ENCODE measurements around the gene KCNK13. TPM values are rescaled to one million over a fixed set of nuclear protein-coding genes. Genes with fewer than 3 reads are reported as not detected.

KCNK13 gene
- total RNA-seq, 1 donor = 0.42 TPM

DNA sequence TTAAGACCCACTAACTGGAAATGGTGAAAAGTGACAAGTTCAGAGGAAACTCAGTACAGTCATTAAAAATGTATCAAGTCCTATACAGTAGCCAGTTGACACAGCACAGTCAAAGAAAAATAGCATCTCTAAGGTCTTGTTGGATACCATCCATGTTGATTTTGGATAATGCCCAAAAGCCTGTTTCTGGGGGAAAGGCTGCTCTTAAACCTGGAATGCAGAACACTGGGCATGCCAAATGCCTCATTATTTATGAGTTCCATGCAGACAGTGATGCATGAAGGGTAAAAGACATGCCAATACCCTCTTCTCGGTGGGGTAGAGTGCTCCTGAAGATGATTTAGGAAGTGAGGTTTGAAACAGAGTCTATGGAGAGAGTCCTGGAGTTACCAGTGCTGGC lies 29.6 kb downstream of the KCNK13 start:
- H3K9me3 ChIP-seq (ENCODE audit: low read depth, low read length) = no peaks in the 10 kb centered on the region
- peaks cover 2% of the 10 kb centered on the region for H3K27me3 ChIP-seq (ENCODE audit: insufficient read depth, low read length)
- peaks cover 37% of the 10 kb centered on the region for H3K4me1 ChIP-seq (ENCODE audit: insufficient read depth, low read length)
- H3K4me3 ChIP-seq (ENCODE audit: low read length) = no peak overlapping the region

DNA sequence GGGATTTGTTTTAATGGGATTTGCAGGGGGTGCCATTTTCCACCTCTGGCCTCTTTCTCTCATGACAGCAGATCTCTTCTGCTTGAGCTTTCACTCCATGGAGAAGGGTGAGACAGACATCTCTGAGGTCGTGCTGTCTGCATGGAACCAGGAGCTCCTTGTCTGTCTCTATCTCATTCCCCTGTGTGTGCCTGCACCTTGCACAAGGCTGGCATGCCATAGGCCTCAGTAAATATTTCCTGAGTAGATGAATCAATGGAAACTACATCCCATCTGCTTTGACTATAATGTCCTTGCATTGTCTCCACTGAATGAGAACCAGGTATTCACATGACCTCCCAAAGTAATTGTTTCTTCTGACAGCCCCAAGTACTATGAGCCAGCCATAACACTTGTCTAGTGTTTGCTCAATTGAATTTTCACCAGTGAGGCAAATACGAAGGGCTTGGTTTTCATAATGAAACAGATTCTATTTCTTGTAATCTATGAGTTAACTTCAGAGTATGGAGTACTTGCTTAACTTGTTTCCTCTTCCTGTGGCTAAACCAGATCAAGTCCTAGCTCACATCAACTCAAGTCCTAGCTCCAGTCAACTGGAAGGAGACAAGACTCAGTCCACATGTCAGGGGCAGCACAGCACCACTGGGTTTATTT lies 32.3 kb downstream of the KCNK13 start:
- H3K4me1 ChIP-seq (ENCODE audit: insufficient read depth, low read length) = peaks cover 18% of the 10 kb centered on the region
- H3K27me3 ChIP-seq (ENCODE audit: insufficient read depth, low read length) = no peaks in the 10 kb centered on the region
- no peak overlapping the region for H3K4me3 ChIP-seq (ENCODE audit: low read length)
- no peaks in the 10 kb centered on the region for H3K9me3 ChIP-seq (ENCODE audit: low read depth, low read length)

DNA sequence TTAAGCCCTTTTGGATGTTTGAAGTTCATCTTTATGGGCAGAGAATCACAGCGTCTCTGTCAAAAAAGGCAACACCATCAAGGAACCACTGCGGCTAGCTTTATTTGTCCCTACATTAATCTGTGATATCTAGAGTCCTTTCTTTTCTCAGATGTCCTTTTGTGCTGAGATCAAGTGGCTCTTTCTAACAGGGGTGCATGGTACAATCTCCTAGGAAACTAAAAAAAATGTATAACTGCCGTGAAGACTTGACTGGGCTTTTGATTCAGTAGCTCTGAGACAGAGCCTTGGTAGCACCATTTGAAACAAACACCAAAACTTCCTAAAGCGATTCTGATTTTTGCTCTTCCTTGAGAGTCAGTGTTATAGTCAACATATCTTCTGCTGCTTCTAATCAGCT lies 33.3 kb downstream of the KCNK13 start:
- peaks cover 18% of the 10 kb centered on the region for H3K4me1 ChIP-seq (ENCODE audit: insufficient read depth, low read length)
- no peaks in the 10 kb centered on the region for H3K9me3 ChIP-seq (ENCODE audit: low read depth, low read length)

DNA sequence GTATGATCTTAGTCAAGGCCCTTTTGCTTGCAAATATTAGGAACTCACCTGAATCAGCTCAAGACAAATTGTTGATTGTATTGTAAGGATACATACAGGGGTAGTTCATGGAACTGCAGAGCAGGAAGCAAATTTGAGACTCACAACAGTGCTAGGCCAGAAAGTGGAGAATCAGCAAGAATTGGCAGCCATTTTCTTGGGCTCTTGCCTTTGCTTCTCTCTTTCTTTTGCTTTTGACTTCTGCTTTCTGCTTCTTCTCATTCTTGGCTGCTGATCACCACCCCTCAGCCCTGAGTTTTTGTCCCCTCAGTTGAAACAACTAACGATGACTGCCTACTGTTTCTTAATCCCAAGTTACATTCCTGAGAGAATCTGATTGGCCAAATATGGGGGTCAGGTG lies 34.8 kb downstream of the KCNK13 start:
- Histone ChIP-seq H3K9me3 (ENCODE audit: low read depth, low read length) (no peaks in the 10 kb centered on the region), H3K4me3 (ENCODE audit: low read length) (no peak overlapping the region), H3K27me3 (ENCODE audit: insufficient read depth, low read length) (no peaks in the 10 kb centered on the region), H3K4me1 (ENCODE audit: insufficient read depth, low read length) (peaks cover 18% of the 10 kb centered on the region)

More for the DNA sequence above, 33.3 kb downstream of the KCNK13 start:
- Histone ChIP-seq H3K4me3 (ENCODE audit: low read length) (no peak overlapping the region), H3K27me3 (ENCODE audit: insufficient read depth, low read length) (no peaks in the 10 kb centered on the region)

DNA sequence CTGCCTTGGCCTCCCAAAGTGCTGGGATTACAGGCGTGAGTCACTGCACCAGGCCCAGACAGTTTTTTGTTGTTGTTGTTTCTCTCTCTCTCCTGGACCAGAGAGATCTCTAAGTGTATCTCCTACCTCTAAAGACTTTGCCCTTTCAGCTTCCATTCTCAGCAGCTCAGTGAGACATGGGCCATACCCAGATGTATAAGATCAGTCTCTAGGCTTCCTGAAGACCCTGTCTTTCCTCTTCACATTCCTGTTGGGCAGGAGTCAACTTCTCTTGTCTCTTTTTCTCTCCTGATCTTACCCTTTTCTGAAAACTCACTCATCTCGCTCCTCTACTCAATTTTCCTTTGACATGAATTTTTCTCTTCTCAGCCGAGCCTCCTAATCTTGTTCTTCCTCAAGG lies 42.0 kb downstream of the KCNK13 start:
- Histone ChIP-seq H3K4me3 (ENCODE audit: low read length) (no peak overlapping the region), H3K9me3 (ENCODE audit: low read depth, low read length) (no peaks in the 10 kb centered on the region)

DNA sequence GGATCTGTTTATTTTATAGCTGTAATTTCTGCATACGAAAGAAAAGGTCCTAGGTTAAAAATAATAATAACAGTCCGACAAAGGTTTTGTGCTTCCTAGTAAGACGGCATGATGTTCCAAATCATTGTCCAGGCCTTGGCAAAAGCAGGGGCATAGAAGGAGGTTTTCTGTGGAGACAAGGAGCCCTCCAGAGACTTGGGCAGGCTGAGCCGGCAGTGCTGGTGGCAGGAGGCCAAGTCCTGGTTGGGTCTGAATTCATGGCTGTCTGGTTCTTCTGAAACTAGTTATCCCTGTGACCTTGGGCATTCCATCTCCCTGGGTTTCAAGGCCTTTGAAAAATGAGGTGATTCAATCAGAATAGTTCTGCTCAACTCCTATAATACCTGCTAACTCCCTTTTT lies 44.0 kb downstream of the KCNK13 start:
- H3K9me3 ChIP-seq (ENCODE audit: low read depth, low read length) = no peaks in the 10 kb centered on the region
- H3K27me3 ChIP-seq (ENCODE audit: insufficient read depth, low read length) = no peaks in the 10 kb centered on the region

More for the DNA sequence above, 42.0 kb downstream of the KCNK13 start:
- Histone ChIP-seq H3K4me1 (ENCODE audit: insufficient read depth, low read length) (no peaks in the 10 kb centered on the region), H3K27me3 (ENCODE audit: insufficient read depth, low read length) (no peaks in the 10 kb centered on the region)

DNA sequence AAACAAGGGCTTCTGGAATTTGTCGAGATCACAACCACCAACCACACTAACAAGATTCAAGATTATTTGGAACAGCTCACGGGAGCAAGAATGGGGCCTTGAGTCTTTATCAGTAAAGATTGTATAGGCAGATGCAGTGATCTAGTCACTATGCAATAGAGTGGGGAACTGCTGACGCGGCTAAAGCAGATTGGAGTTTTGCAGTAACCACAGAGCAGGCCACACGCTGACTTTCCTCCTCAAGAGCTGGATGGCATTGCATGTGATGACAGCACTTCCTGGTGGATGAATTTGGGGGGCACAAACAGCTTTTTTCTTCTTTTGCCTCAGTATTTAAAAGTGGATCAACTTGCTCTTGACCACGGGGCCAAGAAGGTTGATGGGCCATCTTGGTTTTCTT lies 46.0 kb downstream of the KCNK13 start:
- H3K9me3 ChIP-seq (ENCODE audit: low read depth, low read length) = no peaks in the 10 kb centered on the region
- no peaks in the 10 kb centered on the region for H3K4me1 ChIP-seq (ENCODE audit: insufficient read depth, low read length)
- H3K4me3 ChIP-seq (ENCODE audit: low read length) = no peak overlapping the region
- H3K27me3 ChIP-seq (ENCODE audit: insufficient read depth, low read length) = no peaks in the 10 kb centered on the region

More for the DNA sequence above, 44.0 kb downstream of the KCNK13 start:
- no peak overlapping the region for H3K4me3 ChIP-seq (ENCODE audit: low read length)
- H3K4me1 ChIP-seq (ENCODE audit: insufficient read depth, low read length) = no peaks in the 10 kb centered on the region

DNA sequence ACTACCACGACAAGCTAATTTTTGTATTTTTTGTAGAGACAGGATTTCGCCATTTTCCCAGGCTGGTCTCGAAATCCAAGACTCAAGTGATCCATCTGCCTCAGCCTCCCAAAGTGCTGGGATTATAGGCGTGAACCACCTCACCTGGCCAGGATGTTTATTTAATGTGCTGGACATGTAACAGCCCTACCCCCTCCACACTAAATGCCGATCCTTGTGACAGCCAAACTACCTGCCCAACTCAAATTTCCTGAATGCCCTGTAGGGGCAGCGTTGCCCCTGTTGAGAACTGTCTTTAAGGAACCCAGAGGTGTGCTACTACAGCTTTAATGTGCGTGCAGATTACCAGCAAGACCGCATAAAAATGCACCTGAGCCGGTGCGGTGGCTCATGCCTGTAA lies 48.1 kb downstream of the KCNK13 start:
- H3K4me3 ChIP-seq (ENCODE audit: low read length) = no peak overlapping the region
- H3K4me1 ChIP-seq (ENCODE audit: insufficient read depth, low read length) = no peaks in the 10 kb centered on the region
- H3K9me3 ChIP-seq (ENCODE audit: low read depth, low read length) = no peaks in the 10 kb centered on the region
- H3K27me3 ChIP-seq (ENCODE audit: insufficient read depth, low read length) = no peaks in the 10 kb centered on the region

DNA sequence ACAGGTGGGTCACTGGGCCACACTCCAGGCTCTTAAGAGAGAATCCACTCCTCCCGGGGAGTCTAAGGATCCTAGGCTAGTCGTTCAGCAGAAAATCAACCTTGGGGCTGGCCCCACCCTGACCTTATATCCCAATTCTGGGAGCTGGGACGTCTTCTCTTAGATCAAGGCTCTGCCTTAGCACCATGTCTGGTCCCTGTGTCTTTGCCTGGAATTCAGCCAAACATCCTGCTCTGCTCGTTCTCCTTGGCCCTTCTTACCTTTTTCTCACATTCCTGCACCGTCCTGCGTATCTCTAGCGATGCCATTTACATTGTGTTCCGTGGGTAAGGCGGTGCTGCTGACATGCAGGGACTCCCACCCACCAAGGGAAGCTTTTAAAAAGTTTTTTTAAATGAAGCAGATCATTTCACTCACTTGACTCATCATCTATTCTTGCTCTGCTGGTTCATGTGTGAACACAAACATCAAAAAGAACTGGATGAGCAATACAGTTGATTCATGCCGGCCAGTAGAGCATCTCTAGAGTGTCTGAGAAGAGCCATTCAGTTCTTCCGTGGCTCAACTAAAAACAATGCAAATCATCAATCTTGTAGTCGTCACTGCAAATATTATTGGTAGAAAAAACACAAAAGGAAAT lies 50.2 kb downstream of the KCNK13 start:
- Histone ChIP-seq H3K27me3 (ENCODE audit: insufficient read depth, low read length) (peaks cover 3% of the 10 kb centered on the region), H3K4me3 (ENCODE audit: low read length) (no peak overlapping the region), H3K9me3 (ENCODE audit: low read depth, low read length) (no peaks in the 10 kb centered on the region), H3K4me1 (ENCODE audit: insufficient read depth, low read length) (no peaks in the 10 kb centered on the region)

DNA sequence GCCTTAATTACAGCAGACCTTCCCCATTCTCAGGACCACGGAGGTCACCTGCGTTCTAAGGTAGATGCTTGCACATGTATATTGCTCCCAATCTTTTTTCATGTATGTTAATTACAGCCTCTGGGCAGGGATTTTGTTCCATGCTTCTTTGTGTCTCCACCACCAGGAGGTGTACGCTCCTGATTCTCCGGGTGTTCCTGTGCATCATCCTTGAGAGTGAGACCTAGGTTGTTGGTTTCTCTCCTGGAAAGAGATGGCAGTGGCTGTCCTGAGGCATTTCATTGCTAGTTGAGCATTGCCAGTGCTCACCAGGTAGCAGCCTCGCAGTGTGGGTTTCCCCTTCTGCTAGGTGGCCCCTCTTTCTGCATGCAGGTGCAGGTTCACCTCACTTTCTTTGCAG lies 52.8 kb downstream of the KCNK13 start:
- Histone ChIP-seq H3K27me3 (ENCODE audit: insufficient read depth, low read length) (peaks cover 3% of the 10 kb centered on the region), H3K4me1 (ENCODE audit: insufficient read depth, low read length) (no peaks in the 10 kb centered on the region), H3K4me3 (ENCODE audit: low read length) (no peak overlapping the region), H3K9me3 (ENCODE audit: low read depth, low read length) (no peaks in the 10 kb centered on the region)

DNA sequence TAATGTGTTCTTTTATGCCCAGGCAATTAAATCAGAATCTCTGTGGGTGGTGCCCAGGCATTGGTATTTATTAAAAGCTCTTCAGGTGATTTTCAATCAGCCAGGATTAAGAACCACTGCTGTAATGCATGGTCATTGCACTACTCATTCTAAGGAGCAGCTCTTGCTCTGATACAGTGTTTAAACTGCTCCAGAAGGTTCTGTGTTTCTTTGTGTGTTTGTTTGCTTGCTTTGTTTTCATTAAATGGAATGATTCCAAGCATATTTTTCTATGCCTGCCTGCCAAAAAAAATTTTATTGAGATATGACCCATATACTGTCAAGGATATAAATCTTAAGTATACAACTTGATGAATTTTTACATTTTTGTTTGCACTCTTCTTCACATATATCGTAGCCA lies 54.0 kb downstream of the KCNK13 start:
- H3K9me3 ChIP-seq (ENCODE audit: low read depth, low read length) = no peaks in the 10 kb centered on the region
- no peaks in the 10 kb centered on the region for H3K4me1 ChIP-seq (ENCODE audit: insufficient read depth, low read length)
- H3K27me3 ChIP-seq (ENCODE audit: insufficient read depth, low read length) = peaks cover 3% of the 10 kb centered on the region
- no peak overlapping the region for H3K4me3 ChIP-seq (ENCODE audit: low read length)

DNA sequence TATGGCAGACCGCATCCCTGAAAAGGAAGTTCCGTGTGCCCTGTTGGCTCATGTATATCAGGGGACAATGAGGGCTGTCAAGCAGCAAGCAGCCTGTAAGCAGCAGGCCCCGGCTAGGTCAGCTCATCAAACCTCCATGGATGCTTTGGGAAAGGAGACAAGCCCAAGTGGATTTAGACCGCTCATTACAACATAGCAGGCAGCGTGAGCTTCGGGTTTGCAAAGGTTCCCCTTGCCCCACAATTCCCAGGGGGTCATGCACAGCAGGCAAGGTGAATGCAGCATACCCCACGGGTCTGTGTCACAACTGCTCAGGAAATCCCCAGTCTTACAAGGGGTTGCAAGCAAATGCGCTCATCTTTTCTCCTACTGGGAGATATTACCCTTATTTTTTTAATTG lies 54.6 kb downstream of the KCNK13 start:
- no peaks in the 10 kb centered on the region for H3K9me3 ChIP-seq (ENCODE audit: low read depth, low read length)
- peaks cover 3% of the 10 kb centered on the region for H3K27me3 ChIP-seq (ENCODE audit: insufficient read depth, low read length)
- no peaks in the 10 kb centered on the region for H3K4me1 ChIP-seq (ENCODE audit: insufficient read depth, low read length)
- H3K4me3 ChIP-seq (ENCODE audit: low read length) = no peak overlapping the region

DNA sequence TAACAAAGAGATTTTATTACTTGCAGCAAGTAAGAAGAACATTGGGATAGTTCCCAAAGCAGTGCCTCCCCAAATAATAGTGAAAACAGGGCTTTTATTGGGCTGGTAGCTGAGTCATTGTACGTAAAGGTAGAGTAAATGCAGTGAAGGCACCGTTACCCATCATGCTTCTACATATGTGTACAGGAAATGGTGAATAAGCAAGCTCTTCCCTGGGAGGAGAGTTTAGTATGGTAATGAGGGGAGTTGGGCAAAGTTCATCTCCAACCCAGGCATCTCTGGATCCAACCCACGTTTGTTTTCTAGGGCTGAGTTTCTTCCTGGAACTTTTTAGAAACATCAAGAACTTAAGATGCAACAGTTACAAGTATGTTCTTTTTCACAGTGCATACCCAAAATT lies 56.2 kb downstream of the KCNK13 start:
- Histone ChIP-seq H3K4me3 (ENCODE audit: low read length) (no peak overlapping the region), H3K4me1 (ENCODE audit: insufficient read depth, low read length) (no peaks in the 10 kb centered on the region), H3K9me3 (ENCODE audit: low read depth, low read length) (no peaks in the 10 kb centered on the region), H3K27me3 (ENCODE audit: insufficient read depth, low read length) (peaks cover 3% of the 10 kb centered on the region)

DNA sequence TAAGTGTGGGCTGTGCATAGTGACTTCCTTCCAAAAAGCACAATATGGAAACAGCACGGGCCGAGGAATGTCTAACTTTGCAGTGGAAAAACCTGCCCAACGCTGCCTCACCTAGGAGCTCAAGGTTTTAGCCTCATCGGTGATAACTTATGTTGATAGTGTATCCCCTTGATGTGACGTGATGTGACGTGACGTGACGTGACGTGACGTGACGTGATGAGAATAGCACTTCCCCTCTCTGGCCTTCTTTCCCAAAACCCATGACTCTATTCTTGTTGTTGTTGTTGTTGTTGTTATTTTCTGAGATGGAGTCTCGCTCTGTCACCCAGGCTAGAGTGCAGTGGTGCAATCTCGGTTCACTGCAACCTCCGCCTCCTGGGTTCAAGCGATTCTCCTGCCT lies 64.5 kb downstream of the KCNK13 start:
- no peaks in the 10 kb centered on the region for H3K4me1 ChIP-seq (ENCODE audit: insufficient read depth, low read length)
- H3K27me3 ChIP-seq (ENCODE audit: insufficient read depth, low read length) = no peaks in the 10 kb centered on the region
- H3K4me3 ChIP-seq (ENCODE audit: low read length) = no peak overlapping the region
- no peaks in the 10 kb centered on the region for H3K9me3 ChIP-seq (ENCODE audit: low read depth, low read length)

DNA sequence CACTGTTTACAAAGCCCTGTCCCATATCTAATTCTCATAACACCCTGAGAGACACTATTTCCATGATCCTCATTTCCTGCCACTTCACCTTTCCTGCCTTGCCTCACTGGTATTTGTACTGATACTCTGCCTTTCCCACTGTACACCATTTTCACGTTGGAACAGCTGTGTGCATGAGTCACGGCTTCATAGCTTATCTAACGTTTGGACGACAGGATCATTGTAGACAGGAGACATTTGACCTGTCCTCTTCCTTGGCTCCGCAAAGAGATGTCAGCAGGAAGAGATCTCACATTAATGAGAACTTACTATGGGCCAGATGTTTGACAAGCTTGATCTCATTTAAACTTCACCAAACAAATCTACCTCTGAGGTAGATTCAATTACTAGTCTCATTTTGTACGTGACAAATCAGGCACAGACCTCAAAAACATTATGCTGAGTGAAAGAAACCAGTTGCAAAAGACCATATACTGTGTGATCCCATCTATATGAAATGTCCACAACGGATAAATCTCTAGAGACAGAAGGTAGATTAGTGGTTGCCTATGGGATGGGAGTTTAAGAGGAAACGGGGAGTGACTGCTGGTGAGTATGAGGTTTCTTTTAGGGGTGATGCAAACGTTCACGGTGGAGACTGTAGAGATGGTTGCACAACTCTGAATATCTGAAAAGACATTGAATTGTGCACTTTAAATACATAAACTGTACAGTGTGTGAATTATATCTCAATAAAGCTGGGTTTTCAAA lies 71.2 kb downstream of the KCNK13 start:
- Histone ChIP-seq H3K4me1 (ENCODE audit: insufficient read depth, low read length) (no peaks in the 10 kb centered on the region), H3K9me3 (ENCODE audit: low read depth, low read length) (no peaks in the 10 kb centered on the region), H3K4me3 (ENCODE audit: low read length) (no peak overlapping the region), H3K27me3 (ENCODE audit: insufficient read depth, low read length) (no peaks in the 10 kb centered on the region)

Data from mononuclear cell (primary cell).